Articular chondrocyte of knee joint (primary cell): ENCODE data around the gene ESPL1. TPM values are rescaled to one million over a fixed set of nuclear protein-coding genes. Genes with fewer than 3 reads are reported as not detected.

ENCODE experiments used
- total RNA-seq: library from RNA; depleted of rRNA; stranded (reverse); fragments of >200 nt; gene quantifications from 2 replicates; pipeline ENCODE4 v1.2.3, GENCODE V29; 2012

The ESPL1 gene
- total RNA-seq, result 3.7 and 6.2 TPM in 2 replicates

DNA sequence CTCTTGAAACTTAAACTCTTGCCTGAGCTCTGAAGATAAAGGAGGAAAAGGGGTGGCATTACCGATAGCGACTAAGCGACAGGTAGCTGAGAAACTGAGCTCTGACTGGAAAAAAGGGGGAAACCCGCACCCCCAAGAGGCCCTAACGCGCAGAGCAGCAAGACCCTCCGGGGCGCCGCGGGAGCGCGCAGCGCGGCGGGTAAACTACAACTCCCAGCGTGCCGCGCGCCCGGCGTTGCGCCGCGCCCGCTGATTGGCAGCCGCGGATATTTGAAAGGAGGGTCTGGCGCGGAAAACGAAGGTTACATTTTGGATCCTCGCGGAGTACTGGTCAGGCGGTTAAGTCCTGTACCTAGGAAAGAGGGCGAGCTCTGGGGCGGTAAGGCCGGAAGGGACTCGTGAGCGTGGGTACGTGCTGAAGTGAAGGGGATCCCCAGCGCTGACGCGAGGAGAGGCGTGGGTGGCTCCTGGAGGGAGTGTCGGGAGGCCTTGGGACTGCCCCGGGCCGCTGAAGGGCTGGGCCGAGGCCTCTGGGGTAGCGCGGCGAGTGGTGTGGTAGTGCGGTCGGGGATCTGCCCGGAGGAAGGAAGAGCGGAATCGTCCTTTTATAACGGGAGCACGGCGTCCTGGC is at the start of gene ESPL1:
TSS of gene ESPL1 (plus strand) at position 301 of the 631 bp plus-strand sequence. CDS start 468 bp downstream, outside the sequence.

DNA sequence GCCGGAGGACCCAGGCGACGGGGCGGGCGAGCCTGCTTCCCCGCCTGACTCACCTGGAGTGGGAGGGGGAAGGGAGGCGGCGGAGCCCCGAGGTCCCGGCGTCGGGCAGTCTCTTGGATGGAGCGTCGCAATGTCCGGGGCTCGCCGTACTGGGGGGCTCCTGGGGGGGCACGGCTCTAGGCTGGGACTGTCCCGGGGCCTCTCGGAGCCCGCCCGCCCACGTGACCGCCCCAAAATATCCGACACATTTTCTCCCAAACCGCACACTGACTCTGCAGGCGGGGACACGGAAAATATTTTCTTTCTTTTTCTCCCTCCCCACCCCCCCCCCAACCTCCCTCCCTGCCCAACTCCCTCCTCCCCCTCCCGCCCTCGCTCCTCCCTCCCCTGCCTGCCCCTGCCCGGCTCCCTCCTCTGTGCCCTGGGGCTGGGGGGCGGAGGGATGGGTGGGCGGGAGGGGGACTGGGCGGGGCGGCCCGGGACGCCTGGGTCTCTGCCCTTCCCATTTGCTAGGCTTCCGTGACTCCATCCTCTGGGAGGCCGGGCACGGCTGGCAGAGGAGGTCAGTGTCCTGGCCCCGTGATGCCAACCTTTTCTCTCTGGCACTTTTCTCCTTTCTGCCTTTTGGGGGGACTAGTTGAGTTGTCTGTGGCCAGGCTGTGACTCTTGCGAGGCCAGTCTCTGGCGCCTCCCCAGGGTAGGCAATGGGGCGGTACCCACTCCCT is 36.0 kb upstream of the ESPL1 start, which contains the start of gene RARG:
TSS of gene RARG (minus strand) at position 289 of the 725 bp plus-strand sequence. CDS start 4,664 bp downstream, outside the sequence.

DNA sequence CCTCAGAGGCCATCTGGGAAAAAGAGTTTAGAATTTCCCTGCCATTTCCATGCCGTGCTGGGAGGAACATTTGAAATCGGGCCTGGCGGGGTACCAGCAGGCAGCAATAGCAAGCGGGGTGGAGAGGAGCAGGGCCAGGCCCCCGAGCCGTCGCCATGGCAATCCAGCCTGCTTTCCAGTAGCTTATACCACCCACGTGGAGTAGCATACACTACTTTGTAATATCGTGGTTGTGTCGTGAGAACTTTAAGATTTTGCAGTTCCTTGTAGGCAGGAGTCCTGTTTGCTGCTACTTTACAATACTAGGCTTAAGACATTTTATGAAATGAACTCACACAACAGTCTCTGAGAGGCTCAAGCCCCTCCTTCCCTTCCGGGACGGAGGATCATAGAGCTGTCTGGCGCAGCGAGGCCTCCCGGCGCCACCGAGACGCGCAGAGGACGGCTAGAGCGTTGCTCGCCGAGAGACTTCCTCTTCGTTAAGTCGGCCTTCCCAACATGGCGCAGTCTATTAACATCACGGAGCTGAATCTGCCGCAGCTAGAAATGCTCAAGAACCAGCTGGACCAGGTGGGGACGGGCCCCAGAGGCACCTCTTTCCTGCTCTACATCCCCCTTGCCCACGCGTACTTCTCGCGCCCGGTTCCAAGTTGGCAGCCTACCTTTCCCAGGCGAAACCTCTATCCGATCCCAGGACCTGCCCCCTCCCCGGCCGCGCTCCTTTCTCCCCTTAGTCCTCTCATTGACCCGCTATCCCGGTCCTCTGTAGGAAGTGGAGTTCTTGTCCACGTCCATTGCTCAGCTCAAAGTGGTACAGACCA is 27.2 kb downstream of the ESPL1 start, which contains the start of gene PFDN5:
TSS of gene PFDN5 (plus strand) at position 473 of the 821 bp plus-strand sequence. CDS start at position 499, 26 bp downstream.

DNA sequence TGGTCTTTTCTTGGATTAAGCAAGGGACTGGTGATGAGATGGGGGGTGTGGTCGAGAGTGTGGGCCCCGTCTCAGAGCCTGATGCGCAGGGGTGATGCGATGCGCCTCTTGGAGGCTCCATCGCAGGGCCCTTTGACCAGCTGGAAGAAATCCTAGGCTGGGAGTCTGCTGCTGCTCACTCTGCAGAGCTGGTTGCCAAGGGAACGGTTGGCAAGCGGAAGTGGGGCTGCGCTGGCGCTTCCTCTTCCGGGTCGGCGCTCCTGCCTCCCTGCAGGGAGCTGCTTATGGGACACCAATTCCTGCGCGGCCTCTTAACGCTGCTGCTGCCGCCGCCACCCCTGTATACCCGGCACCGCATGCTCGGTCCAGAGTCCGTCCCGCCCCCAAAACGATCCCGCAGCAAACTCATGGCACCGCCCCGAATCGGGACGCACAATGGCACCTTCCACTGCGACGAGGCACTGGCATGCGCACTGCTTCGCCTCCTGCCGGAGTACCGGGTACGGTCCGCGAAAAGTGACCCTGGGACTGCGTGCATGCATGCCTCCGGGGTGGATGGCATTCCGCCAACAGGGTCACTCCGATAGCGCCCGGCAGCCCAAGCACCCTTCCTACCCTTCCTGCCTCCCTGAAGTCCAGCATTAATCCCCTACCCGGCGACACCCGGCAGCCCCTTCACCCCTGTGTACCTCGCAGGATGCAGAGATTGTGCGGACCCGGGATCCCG is 31.5 kb downstream of the ESPL1 start, which contains the start of gene MYG1:
TSS of gene MYG1 (plus strand) at position 242 of the 727 bp plus-strand sequence. CDS start at position 285, 43 bp downstream.

DNA sequence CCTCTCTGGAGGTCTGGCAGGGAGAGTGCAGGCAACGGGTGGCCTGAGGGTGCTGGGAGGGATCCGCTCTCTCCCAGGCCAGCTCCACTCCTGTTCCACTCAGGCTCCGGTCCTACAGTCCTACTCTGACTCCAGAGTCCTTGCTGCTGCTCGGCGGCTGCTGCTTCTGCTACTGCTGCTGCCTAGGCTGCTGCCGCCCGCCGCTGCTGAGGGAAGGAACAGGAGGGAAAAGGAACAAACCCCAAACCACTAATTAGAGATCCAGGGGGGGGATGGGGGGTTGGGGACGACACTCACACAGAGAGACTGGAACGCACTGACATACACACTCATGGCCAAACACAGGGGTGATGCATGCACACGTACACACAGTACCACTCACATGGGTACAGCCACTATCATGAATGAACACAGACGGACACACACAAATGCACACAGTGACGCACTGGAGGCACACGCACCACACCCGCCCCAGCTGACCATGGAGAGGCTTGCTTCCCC is 68.1 kb downstream of the ESPL1 start, which contains the start of gene SP7:
TSS of gene SP7 (minus strand) at position 174 of the 501 bp plus-strand sequence. CDS start 708 bp downstream, outside the sequence.

Other genes starting within 250 kb of the ESPL1 start
- 61.2 and 85.7 TPM in 2 replicates for gene TNS2, start 218.2 kb upstream of the ESPL1 start, total RNA-seq
- 26.8 and 32.0 TPM in 2 replicates for gene SPRYD3, start 188.9 kb upstream of the ESPL1 start, total RNA-seq
- 242 and 329 TPM in 2 replicates for gene IGFBP6, start 170.6 kb upstream of the ESPL1 start, total RNA-seq
- under 0.01 and 0.11 TPM in 2 replicates for gene SOAT2, start 164.8 kb upstream of the ESPL1 start, total RNA-seq
- 16.1 and 20.2 TPM in 2 replicates for gene ZNF740, start 87.6 kb upstream of the ESPL1 start, total RNA-seq
- 9.0 and 10.1 TPM in 2 replicates for gene CSAD, start 87.4 kb upstream of the ESPL1 start, total RNA-seq
- gene ITGB7, start 61.0 kb upstream of the ESPL1 start, total RNA-seq, result 1.3 and 4.1 TPM in 2 replicates
- 69.8 and 70.6 TPM in 2 replicates for gene RARG, start 36.1 kb upstream of the ESPL1 start, total RNA-seq
- 514 and 560 TPM in 2 replicates for gene PFDN5, start 27.2 kb downstream of the ESPL1 start, total RNA-seq
- gene MYG1, start 31.4 kb downstream of the ESPL1 start, total RNA-seq, result 34.8 and 41.3 TPM in 2 replicates
- 32.1 and 33.1 TPM in 2 replicates for gene AAAS, start 53.3 kb downstream of the ESPL1 start, total RNA-seq
- gene SP7, start 68.1 kb downstream of the ESPL1 start, total RNA-seq, result under 0.01 TPM in 1 of 2 replicates, not detected in the other
- 48.2 and 51.1 TPM in 2 replicates for gene SP1, start 111.9 kb downstream of the ESPL1 start, total RNA-seq
- not detected in 2 replicates for gene AMHR2, start 155.6 kb downstream of the ESPL1 start, total RNA-seq
- 60.4 and 65.7 TPM in 2 replicates for gene PRR13, start 173.4 kb downstream of the ESPL1 start, total RNA-seq
- 264 and 324 TPM in 2 replicates for gene PCBP2, start 183.8 kb downstream of the ESPL1 start, total RNA-seq
- 27.2 and 30.7 TPM in 2 replicates for gene MAP3K12, start 231.2 kb downstream of the ESPL1 start, total RNA-seq
- gene TARBP2, start 233.0 kb downstream of the ESPL1 start, total RNA-seq, result 19.6 and 30.1 TPM in 2 replicates
- not detected in 2 replicates for gene NPFF, start 239.2 kb downstream of the ESPL1 start, total RNA-seq